Trophoblast cell (in vitro differentiated cells and primary cell): ENCODE data around the gene ZCCHC10.

ENCODE experiments used
- DNase-seq, 2 donors: peaks; one replicate each; pipeline ENCODE4 v3.0.0-alpha.2; 2016
- H2AFZ ChIP-seq: 2 replicates; pipeline ENCODE4 v1.6.1; 2013; ENCODE audit warnings: low read length, moderate library complexity, mild to moderate bottlenecking; ENCODE audit not compliant: insufficient read depth, poor library complexity
- H2AK5ac ChIP-seq: 2 replicates; pipeline ENCODE4 v1.6.1; 2013; ENCODE audit warnings: mild to moderate bottlenecking, low read length
- H2BK120ac ChIP-seq: 2 replicates; pipeline ENCODE4 v1.6.1; 2013; ENCODE audit warnings: low read length, mild to moderate bottlenecking, moderate library complexity; ENCODE audit not compliant: insufficient read depth, poor library complexity
- H2BK12ac ChIP-seq: 2 replicates; pipeline ENCODE4 v1.6.1; 2013; ENCODE audit warnings: mild to moderate bottlenecking, low read length, moderate library complexity
- H2BK5ac ChIP-seq: 2 replicates; pipeline ENCODE4 v1.6.1; 2013; ENCODE audit warnings: low read length, low read depth, moderate library complexity, mild to moderate bottlenecking; ENCODE audit not compliant: poor library complexity
- H3K14ac ChIP-seq: 2 replicates; pipeline ENCODE4 v1.6.1; 2013; ENCODE audit warnings: mild to moderate bottlenecking, low read length
- H3K18ac ChIP-seq: 2 replicates; pipeline ENCODE4 v1.6.1; 2013; ENCODE audit warnings: mild to moderate bottlenecking, low read length
- H3K23ac ChIP-seq: 2 replicates; pipeline ENCODE4 v1.6.1; 2013; ENCODE audit warnings: low read length
- H3K27ac ChIP-seq: 2 replicates; pipeline ENCODE4 v1.5.1; 2013; ENCODE audit warnings: low read depth, mild to moderate bottlenecking, inconsistent platforms, low read length, moderate library complexity
- H3K27me3 ChIP-seq: 2 replicates; pipeline ENCODE4 v1.6.1; 2013; ENCODE audit warnings: inconsistent platforms, mild to moderate bottlenecking, low read length, moderate library complexity; ENCODE audit not compliant: insufficient read depth
- H3K36me3 ChIP-seq, 2 experiments: 1 replicate in 1 of 2; 2 replicates in 1 of 2; pipeline ENCODE4 v1.6.1; 2013; ENCODE audit warnings: low read length in 2 of 2, mild to moderate bottlenecking in 2 of 2, moderate library complexity in 1 of 2; ENCODE audit not compliant: insufficient read depth in 2 of 2, control insufficient read depth in 1 of 2
- H3K4ac ChIP-seq: 2 replicates; pipeline ENCODE4 v1.6.1; 2013; ENCODE audit warnings: low read depth, mild to moderate bottlenecking, low read length, moderate library complexity
- H3K4me1 ChIP-seq, 2 experiments: 1 replicate in 1 of 2; 2 replicates in 1 of 2; pipeline ENCODE4 v1.6.1; 2013; ENCODE audit warnings: low read length in 2 of 2, mild to moderate bottlenecking in 2 of 2, moderate library complexity in 1 of 2; ENCODE audit not compliant: insufficient read depth in 2 of 2, control insufficient read depth in 1 of 2
- H3K4me2 ChIP-seq: 2 replicates; pipeline ENCODE4 v1.6.1; 2013; ENCODE audit warnings: inconsistent platforms, mild to moderate bottlenecking, low read length, moderate library complexity
- H3K4me3 ChIP-seq: 2 replicates; pipeline ENCODE4 v1.5.1; 2013; ENCODE audit warnings: mild to moderate bottlenecking, low read depth, low read length, inconsistent platforms
- H3K79me1 ChIP-seq: one replicate; pipeline ENCODE4 v1.6.1; 2013; ENCODE audit warnings: low read length
- H3K79me2 ChIP-seq: 2 replicates; pipeline ENCODE4 v1.6.1; 2013; ENCODE audit warnings: low read length, mild to moderate bottlenecking; ENCODE audit not compliant: control insufficient read depth, insufficient read depth, poor library complexity
- H3K9ac ChIP-seq: 2 replicates; pipeline ENCODE4 v1.6.1; 2013; ENCODE audit warnings: mild to moderate bottlenecking, low read length
- H3K9me3 ChIP-seq: 2 replicates; pipeline ENCODE4 v1.6.1; 2013; ENCODE audit warnings: low read depth, mild to moderate bottlenecking, control low read depth, inconsistent platforms, low read length; ENCODE audit not compliant: insufficient read depth
- H4K12ac ChIP-seq: 2 replicates; pipeline ENCODE4 v1.6.1; 2013; ENCODE audit warnings: low read depth, mild to moderate bottlenecking, low read length, moderate library complexity
- H4K8ac ChIP-seq: 2 replicates; pipeline ENCODE4 v1.6.1; 2013; ENCODE audit warnings: low read depth, mild to moderate bottlenecking, low read length, moderate library complexity
- H4K91ac ChIP-seq: one replicate; pipeline ENCODE4 v1.6.1; 2013; ENCODE audit warnings: low read depth, mild to moderate bottlenecking, low read length, moderate library complexity
- WGBS: extraction: QIAGEN DNeasy Blood & Tissue Kit; methylation state at CpG from one replicate; pipeline ENCODE4 v1.1.7; 2013; ENCODE audit warnings: missing lambda C conversion rate; ENCODE audit not compliant: insufficient read length, insufficient coverage; ENCODE audit errors: extremely low coverage; 5-methylcytosine and 5-hydroxymethylcytosine counted together

Gene ZCCHC10

DNA sequence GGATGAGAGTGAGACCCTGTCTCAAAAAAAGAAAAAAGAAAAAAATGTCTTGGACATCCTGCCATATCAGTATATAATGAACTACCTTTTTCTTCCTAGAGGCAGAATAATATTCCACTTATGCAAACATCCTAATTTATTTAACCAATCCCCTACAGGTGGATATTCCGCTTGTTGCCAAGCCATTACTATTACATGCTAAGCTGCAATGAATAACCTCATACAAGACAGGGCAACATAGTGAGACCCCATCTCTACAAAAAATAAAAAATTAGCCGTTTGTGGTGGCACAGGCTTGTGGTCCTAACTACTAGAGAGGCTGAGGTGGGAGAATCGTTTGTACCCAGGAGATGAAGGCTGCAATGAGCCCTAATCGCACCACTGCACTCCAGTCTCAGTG lies 61.2 kb downstream of the ZCCHC10 start:
- WGBS: no CpG with 5 or more reads among the region's 4 CpGs
- H4K12ac ChIP-seq: no peak overlapping the region
- no peak overlapping the region for H3K27ac ChIP-seq
- no peak overlapping the region for H3K4me3 ChIP-seq
- no peak overlapping the region for H2BK12ac ChIP-seq
- no peak overlapping the region for H2AK5ac ChIP-seq
- H3K79me2 ChIP-seq: peaks cover 19% of the 10 kb centered on the region
- H4K91ac ChIP-seq: no peak overlapping the region
- no peak overlapping the region for H2BK5ac ChIP-seq
- H3K4me1 ChIP-seq: peaks cover 4 to 5% of the 10 kb centered on the region in 2 experiments
- H3K4ac ChIP-seq: no peak overlapping the region
- H3K36me3 ChIP-seq: no peaks in the 10 kb centered on the region
- H3K23ac ChIP-seq: no peak overlapping the region
- H3K9ac ChIP-seq: no peak overlapping the region
- no peak overlapping the region for H3K18ac ChIP-seq
- no peak overlapping the region for H4K8ac ChIP-seq
- no peak overlapping the region for H2BK120ac ChIP-seq
- no peak for DNase-seq
- H3K9me3 ChIP-seq: no peaks in the 10 kb centered on the region
- no peak overlapping the region for H2AFZ ChIP-seq
- H3K79me1 ChIP-seq: peaks cover 16% of the 10 kb centered on the region
- H3K14ac ChIP-seq: no peak overlapping the region
- no peak overlapping the region for H3K4me2 ChIP-seq
- H3K27me3 ChIP-seq: no peaks in the 10 kb centered on the region

DNA sequence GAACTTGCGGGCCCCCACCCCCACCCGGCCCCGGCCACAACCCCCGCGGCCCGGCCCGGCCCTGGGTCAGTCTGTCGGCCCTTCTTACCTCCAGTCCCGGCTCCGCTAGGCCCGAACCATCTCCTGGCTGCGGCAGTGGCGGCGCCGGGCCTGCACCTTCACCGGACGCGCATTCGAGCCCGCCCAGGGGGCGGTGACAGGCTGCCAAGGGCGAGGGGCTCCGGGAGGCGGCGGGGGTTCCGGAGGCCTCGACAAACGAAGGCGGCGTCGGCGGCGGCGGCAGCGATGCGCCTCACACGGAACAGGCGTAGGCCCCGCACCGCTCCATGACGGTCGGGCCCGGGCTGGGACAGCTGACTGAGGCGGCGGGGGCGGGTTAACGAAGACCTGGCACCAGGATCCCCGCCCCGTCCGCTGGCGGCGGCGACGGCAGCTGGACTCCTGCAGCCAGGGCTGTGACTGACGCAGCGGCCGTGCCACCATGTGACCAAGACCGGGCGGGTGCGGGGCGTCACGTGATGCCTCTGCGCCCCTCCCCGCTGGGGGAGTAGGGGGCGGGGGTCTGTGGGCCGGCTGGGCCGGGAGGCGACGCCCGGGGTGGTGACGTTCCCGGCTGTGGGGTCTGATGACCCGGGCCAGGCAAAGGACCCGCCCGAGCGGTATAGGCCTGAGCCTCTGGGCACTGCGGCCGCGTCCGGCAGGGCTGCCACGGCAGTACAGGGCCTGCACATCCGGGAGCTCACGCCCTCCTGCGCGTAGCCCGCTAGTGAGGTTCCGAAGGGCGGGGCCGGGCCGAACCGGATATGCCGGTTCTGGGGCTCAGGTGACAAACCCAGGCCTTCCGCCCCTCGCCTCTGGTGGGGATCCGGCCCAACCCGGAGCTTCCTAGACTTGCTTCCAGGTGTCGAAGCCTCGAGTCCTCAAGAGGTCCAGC lies 62.9 kb downstream of the ZCCHC10 start, which contains the start of gene AFF4:
AFF4 (minus strand) TSS at position 464 of the 934 bp plus-strand sequence. CDS start 26,445 bp downstream, outside the sequence.
- WGBS: no CpG with 5 or more reads among the region's 98 CpGs

DNA sequence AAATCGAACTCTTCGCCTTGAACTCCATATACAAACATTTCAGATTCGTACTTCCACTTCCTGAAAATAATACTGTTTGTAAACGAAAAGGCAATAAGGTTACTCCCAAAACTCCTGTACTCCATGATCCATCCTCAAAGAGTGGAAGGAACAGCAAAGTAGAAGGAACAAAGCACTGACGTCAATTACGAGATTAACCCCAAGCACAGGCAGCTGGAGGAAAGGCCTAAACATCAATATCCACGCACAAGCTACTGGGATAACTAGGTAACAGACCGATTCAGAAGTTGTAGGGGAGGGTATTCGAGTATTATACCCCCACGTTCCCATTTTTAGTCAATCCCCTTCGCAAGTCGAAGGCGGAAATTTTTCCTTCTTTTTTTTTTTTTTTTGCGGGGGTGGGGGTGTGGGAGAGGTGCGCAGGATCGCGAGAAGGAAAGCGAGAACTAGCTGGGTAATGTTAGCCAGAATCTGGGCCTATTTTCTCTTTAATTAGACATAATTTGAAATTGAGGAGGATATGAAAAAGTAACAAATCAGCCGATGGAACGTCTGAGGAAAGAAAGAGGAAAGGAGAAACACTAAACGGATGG lies 63.8 kb downstream of the ZCCHC10 start:
- Histone ChIP-seq H4K8ac (no peak overlapping the region), H3K4ac (peak overlapping the region; percentile 92), H3K27ac (peak overlapping the region; percentile 94), H2BK120ac (no peak overlapping the region), H3K79me1 (peaks cover 16% of the 10 kb centered on the region), H4K91ac (peak overlapping the region; percentile 92), H3K79me2 (peaks cover 21% of the 10 kb centered on the region), H3K4me1 (peaks cover 4 to 5% of the 10 kb centered on the region in 2 experiments), H3K14ac (no peak overlapping the region), H2BK12ac (no peak overlapping the region), H2AK5ac (no peak overlapping the region), H2BK5ac (peak overlapping the region; percentile 16), H4K12ac (no peak overlapping the region), H3K9me3 (no peaks in the 10 kb centered on the region), H2AFZ (no peak overlapping the region), H3K27me3 (no peaks in the 10 kb centered on the region), H3K18ac (no peak overlapping the region), H3K4me2 (peak overlapping the region; percentile 68), H3K4me3 (peak overlapping the region; percentile 92), H3K23ac (no peak overlapping the region), H3K36me3 (no peaks in the 10 kb centered on the region), H3K9ac (peak overlapping the region; percentile 97)
- peak in 1 of 2 donors; percentile 67 for DNase-seq
- WGBS: no CpG with 5 or more reads among the region's 21 CpGs

More for the DNA sequence above, 62.9 kb downstream of the ZCCHC10 start, which contains the start of gene AFF4:
- peak within 1 kb of the TSS; percentile 77 for H2AFZ ChIP-seq
- H3K9ac ChIP-seq: peak within 1 kb of the TSS; percentile 97
- H4K12ac ChIP-seq: peak within 1 kb of the TSS; percentile 79
- peaks cover 16% of the 10 kb centered on the region for H3K79me1 ChIP-seq
- no peaks in the 10 kb centered on the region for H3K36me3 ChIP-seq
- H3K4me3 ChIP-seq: peak within 1 kb of the TSS; percentile 92
- no peak within 1 kb of the TSS for H2BK12ac ChIP-seq
- peak within 1 kb of the TSS; percentile 94 for H3K27ac ChIP-seq
- H4K91ac ChIP-seq: peak within 1 kb of the TSS; percentile 92
- no peak within 1 kb of the TSS for H3K23ac ChIP-seq
- H3K27me3 ChIP-seq: no peaks in the 10 kb centered on the region
- peaks cover 4 to 5% of the 10 kb centered on the region in 2 experiments for H3K4me1 ChIP-seq
- peak within 1 kb of the TSS; percentile 65 for H2BK5ac ChIP-seq
- peak within 1 kb of the TSS; percentile 61 for H2AK5ac ChIP-seq
- peak within 1 kb of the TSS; percentile 68 for H3K4me2 ChIP-seq
- H2BK120ac ChIP-seq: peak within 1 kb of the TSS; percentile 74
- peak; percentile 97 to 98 for DNase-seq
- no peaks in the 10 kb centered on the region for H3K9me3 ChIP-seq
- peaks cover 21% of the 10 kb centered on the region for H3K79me2 ChIP-seq
- peak within 1 kb of the TSS; percentile 88 for H3K18ac ChIP-seq
- H3K4ac ChIP-seq: peak within 1 kb of the TSS; percentile 92
- H3K14ac ChIP-seq: peak within 1 kb of the TSS; percentile 82
- peak within 1 kb of the TSS; percentile 95 for H4K8ac ChIP-seq

DNA sequence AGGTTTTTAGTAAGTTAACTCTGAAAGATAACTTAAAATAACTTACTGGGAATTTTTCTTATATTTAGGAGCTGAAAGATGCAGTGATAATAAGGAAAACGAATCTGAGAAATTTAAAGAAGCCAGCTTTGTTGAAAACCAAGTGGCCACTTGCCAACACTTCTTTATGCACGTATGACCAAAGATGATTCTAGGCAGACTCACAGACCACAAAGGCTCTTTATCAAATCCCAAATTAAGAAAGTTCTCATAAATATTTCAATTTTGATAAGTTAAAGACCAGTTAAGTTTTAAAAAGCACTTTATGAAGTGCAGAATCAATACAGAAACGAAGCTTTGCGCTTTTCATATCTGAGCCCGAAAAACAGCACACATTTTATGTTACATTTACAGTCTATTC lies 64.5 kb downstream of the ZCCHC10 start:
- H2BK5ac ChIP-seq: no peak overlapping the region
- H3K27ac ChIP-seq: no peak overlapping the region
- no peaks in the 10 kb centered on the region for H3K36me3 ChIP-seq
- H3K4ac ChIP-seq: peak overlapping the region; percentile 58
- H4K12ac ChIP-seq: no peak overlapping the region
- peaks cover 4 to 5% of the 10 kb centered on the region in 2 experiments for H3K4me1 ChIP-seq
- no CpG with 5 or more reads among the region's 5 CpGs for WGBS
- no peak overlapping the region for H4K91ac ChIP-seq
- H2AFZ ChIP-seq: no peak overlapping the region
- peak overlapping the region; percentile 68 for H3K4me2 ChIP-seq
- DNase-seq: no peak
- H3K27me3 ChIP-seq: no peaks in the 10 kb centered on the region
- H3K18ac ChIP-seq: no peak overlapping the region
- no peaks in the 10 kb centered on the region for H3K9me3 ChIP-seq
- H3K4me3 ChIP-seq: no peak overlapping the region
- peaks cover 23% of the 10 kb centered on the region for H3K79me2 ChIP-seq
- H2BK120ac ChIP-seq: no peak overlapping the region
- peak overlapping the region; percentile 97 for H3K9ac ChIP-seq
- peaks cover 16% of the 10 kb centered on the region for H3K79me1 ChIP-seq
- no peak overlapping the region for H2AK5ac ChIP-seq
- no peak overlapping the region for H2BK12ac ChIP-seq
- no peak overlapping the region for H3K14ac ChIP-seq
- H3K23ac ChIP-seq: no peak overlapping the region
- H4K8ac ChIP-seq: no peak overlapping the region
